IPS-18a (cell line): Measurements from ENCODE around the gene FANCI.
"Not testable (repeated sequence)": the region's sequence is repeated elsewhere in the genome, so short reads cannot be mapped to it uniquely, and the experiment has no call there.

Experiments
- H3K27ac ChIP-seq: one replicate; pipeline ENCODE4 v1.5.1; 2013; ENCODE audit warnings: low read length
- H3K27me3 ChIP-seq: one replicate; pipeline ENCODE4 v1.6.1; 2013; ENCODE audit warnings: mild to moderate bottlenecking, low read length; ENCODE audit not compliant: control insufficient read depth, insufficient read depth
- H3K36me3 ChIP-seq: one replicate; pipeline ENCODE4 v1.6.1; 2013; ENCODE audit warnings: low read depth, low read length; ENCODE audit not compliant: control insufficient read depth
- H3K4me1 ChIP-seq: one replicate; pipeline ENCODE4 v1.6.1; 2013; ENCODE audit warnings: low read depth, low read length; ENCODE audit not compliant: control insufficient read depth
- H3K4me3 ChIP-seq: one replicate; pipeline ENCODE4 v1.5.1; 2013; ENCODE audit warnings: low read length
- H3K9ac ChIP-seq: one replicate; pipeline ENCODE4 v1.6.1; 2013; ENCODE audit warnings: mild to moderate bottlenecking, low read length, moderate library complexity
- H3K9me3 ChIP-seq: one replicate; pipeline ENCODE4 v1.6.1; 2013; ENCODE audit warnings: low read depth, low read length; ENCODE audit not compliant: control insufficient read depth

Gene FANCI

GRCh38 chr15:89277281-89277680, 33.5 kb downstream of the FANCI start:
- not testable (repeated sequence) for H3K4me3 ChIP-seq, H3K4me1 ChIP-seq, H3K9ac ChIP-seq, H3K9me3 ChIP-seq, H3K27ac ChIP-seq, H3K27me3 ChIP-seq
- H3K36me3 ChIP-seq: peaks cover 81% of the 10 kb centered on the region

- H3K4me3 ChIP-seq: no peak overlapping the region
- no peaks in the 10 kb centered on the region for H3K4me1 ChIP-seq
- no peaks in the 10 kb centered on the region for H3K9me3 ChIP-seq
- H3K27me3 ChIP-seq: no peaks in the 10 kb centered on the region
- H3K27ac ChIP-seq: no peak overlapping the region
- H3K9ac ChIP-seq: no peak overlapping the region
- peaks cover 91% of the 10 kb centered on the region for H3K36me3 ChIP-seq
These were observed 34.5 kb downstream of the FANCI start for GRCh38 chr15:89278307-89278706.

DNA sequence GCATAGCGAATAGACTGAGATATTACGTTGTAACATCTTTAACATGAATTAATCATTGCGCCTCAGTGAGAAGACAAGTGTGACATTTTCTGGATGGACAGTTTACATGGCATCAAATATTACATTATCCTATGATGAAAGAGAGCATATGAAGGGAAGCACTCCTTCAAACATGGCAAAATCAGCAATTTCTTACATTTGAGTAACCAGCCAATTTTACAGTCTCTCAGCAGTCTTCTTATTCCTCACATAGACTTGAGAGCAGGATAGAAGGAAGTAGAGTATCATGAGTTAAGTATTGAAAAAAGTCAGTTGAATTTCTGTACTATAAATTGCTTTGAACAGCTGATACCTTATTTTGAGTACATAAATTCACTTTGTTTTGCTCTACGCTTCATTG, 38.9 kb downstream of the FANCI start:
- no peaks in the 10 kb centered on the region for H3K9me3 ChIP-seq
- no peak overlapping the region for H3K9ac ChIP-seq
- no peak overlapping the region for H3K4me3 ChIP-seq
- no peak overlapping the region for H3K27ac ChIP-seq
- H3K36me3 ChIP-seq: peaks cover 88% of the 10 kb centered on the region
- no peaks in the 10 kb centered on the region for H3K4me1 ChIP-seq
- H3K27me3 ChIP-seq: no peaks in the 10 kb centered on the region

GRCh38 chr15:89283201-89283600, 39.4 kb downstream of the FANCI start:
- Histone ChIP-seq H3K27ac (no peak overlapping the region), H3K4me1 (no peaks in the 10 kb centered on the region), H3K4me3 (no peak overlapping the region), H3K9ac (no peak overlapping the region), H3K27me3 (no peaks in the 10 kb centered on the region), H3K9me3 (no peaks in the 10 kb centered on the region), H3K36me3 (peaks cover 89% of the 10 kb centered on the region)

DNA sequence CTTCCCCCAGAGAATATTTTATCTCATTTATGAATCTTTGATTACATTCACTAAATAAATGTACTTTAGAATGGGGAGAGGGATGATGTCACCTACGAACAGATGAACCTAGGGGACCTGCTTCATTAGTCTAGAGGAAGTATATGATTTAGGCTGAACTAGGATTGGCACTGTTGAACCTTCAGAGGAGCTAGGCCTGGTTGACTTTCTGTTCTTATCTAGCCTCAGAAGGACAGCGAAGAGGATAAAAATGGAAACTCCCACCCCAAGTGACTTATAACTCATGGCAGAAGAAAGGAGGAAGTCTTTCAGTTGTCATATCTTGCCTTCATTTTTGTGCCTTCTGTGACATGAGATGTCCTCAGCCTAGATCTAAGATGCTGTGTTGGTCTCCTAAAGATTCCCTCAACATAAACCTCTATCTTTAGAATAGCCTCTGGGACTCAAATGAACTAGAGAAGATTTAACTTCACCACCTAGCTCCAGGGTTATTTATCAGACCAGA, 48.2 kb downstream of the FANCI start:
- Histone ChIP-seq H3K27me3 (no peaks in the 10 kb centered on the region), H3K4me3 (no peak overlapping the region), H3K9me3 (no peaks in the 10 kb centered on the region), H3K4me1 (no peaks in the 10 kb centered on the region), H3K9ac (no peak overlapping the region), H3K36me3 (peaks cover 74% of the 10 kb centered on the region), H3K27ac (no peak overlapping the region)

GRCh38 chr15:89293012-89293411, 49.2 kb downstream of the FANCI start:
- Histone ChIP-seq H3K27ac (no peak overlapping the region), H3K27me3 (no peaks in the 10 kb centered on the region), H3K4me3 (no peak overlapping the region), H3K36me3 (peaks cover 65% of the 10 kb centered on the region), H3K9ac (no peak overlapping the region), H3K9me3 (no peaks in the 10 kb centered on the region), H3K4me1 (no peaks in the 10 kb centered on the region)

DNA sequence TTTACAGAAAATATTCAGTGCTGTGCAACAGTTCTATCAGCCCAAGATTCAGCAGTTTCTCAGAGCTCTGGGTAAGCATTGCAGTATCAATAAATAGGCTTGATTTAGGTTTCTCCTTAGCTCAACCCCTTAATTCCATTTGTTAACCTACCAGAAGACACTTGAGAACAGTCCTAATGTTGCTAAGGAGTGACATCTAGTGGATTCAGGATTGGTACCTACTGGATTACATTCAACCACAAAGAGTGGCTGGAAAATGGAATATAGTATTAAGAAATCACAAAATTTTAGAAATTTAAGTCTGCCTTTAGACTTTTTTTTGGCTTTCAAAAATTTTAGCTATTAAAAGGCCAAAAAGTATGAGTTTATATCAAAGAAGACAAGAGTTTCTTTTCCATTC, 56.1 kb downstream of the FANCI start:
- Histone ChIP-seq H3K27ac (no peak overlapping the region), H3K36me3 (peaks cover 53% of the 10 kb centered on the region), H3K9me3 (no peaks in the 10 kb centered on the region), H3K4me3 (no peak overlapping the region), H3K4me1 (no peaks in the 10 kb centered on the region), H3K9ac (no peak overlapping the region), H3K27me3 (no peaks in the 10 kb centered on the region)

- Histone ChIP-seq H3K36me3 (peaks cover 67% of the 10 kb centered on the region), H3K9me3 (no peaks in the 10 kb centered on the region), H3K4me3 (no peak overlapping the region), H3K27ac (no peak overlapping the region), H3K9ac (no peak overlapping the region), H3K27me3 (no peaks in the 10 kb centered on the region), H3K4me1 (no peaks in the 10 kb centered on the region)
These were observed 57.7 kb downstream of the FANCI start for GRCh38 chr15:89301304-89302089.

GRCh38 chr15:89303986-89304385, 60.2 kb downstream of the FANCI start:
- H3K9me3 ChIP-seq: no peaks in the 10 kb centered on the region
- no peak overlapping the region for H3K27ac ChIP-seq
- no peaks in the 10 kb centered on the region for H3K27me3 ChIP-seq
- H3K9ac ChIP-seq: no peak overlapping the region
- no peak overlapping the region for H3K4me3 ChIP-seq
- H3K36me3 ChIP-seq: peaks cover 89% of the 10 kb centered on the region
- no peaks in the 10 kb centered on the region for H3K4me1 ChIP-seq

DNA sequence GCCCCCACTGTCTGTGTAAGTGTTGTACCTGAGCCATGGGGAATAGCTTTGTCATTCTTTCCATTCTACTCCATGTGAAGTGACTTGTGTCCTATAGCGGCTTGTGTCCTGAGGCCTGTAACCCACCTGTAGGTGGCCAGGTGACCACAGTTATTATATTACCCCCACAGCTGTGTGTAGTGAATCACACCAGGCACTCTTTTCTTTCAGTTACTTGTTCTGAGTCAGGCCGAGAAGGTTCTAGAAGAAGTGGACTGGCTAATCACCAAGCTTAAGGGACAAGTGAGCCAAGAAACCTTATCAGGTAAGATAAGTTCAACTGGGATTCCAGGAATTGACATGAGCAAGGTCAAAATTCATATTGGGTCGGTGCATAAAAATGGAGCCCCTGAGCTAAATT, 61.6 kb downstream of the FANCI start:
- Histone ChIP-seq H3K36me3 (peaks cover 90% of the 10 kb centered on the region), H3K9ac (no peak overlapping the region), H3K27me3 (no peaks in the 10 kb centered on the region)

DNA sequence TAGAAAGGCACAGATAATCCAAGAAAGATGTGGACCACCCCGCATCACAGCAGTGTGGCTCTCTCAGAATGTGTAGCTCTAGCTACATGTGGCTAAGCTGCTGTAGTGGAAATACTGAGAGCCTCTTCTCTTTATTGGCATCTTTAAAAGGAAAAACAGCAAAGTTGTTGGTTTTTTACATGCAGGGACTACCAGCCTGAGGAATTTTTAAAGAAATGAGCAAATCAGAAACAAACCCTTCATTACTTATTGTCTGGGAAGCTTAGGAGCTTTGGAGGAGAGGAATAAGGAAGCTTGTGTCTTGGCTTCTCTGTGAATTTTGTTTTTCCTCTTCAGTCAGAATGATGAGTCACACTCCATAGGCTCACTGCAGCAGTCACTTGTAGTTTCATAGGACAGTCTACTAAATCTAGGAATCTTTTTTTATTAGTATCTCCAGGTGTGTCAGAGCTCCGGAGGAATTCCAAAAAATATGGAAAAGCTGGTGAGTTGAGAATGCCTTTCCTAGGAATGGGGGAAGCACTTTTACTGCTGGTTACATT, 63.3 kb downstream of the FANCI start:
- Histone ChIP-seq H3K9me3 (no peaks in the 10 kb centered on the region), H3K9ac (no peak overlapping the region), H3K4me3 (no peak overlapping the region), H3K27ac (no peak overlapping the region), H3K27me3 (no peaks in the 10 kb centered on the region), H3K36me3 (peaks cover 84% of the 10 kb centered on the region), H3K4me1 (no peaks in the 10 kb centered on the region)

More for the DNA sequence above, 61.6 kb downstream of the FANCI start:
- no peaks in the 10 kb centered on the region for H3K4me1 ChIP-seq
- H3K4me3 ChIP-seq: no peak overlapping the region
- H3K27ac ChIP-seq: no peak overlapping the region
- no peaks in the 10 kb centered on the region for H3K9me3 ChIP-seq

DNA sequence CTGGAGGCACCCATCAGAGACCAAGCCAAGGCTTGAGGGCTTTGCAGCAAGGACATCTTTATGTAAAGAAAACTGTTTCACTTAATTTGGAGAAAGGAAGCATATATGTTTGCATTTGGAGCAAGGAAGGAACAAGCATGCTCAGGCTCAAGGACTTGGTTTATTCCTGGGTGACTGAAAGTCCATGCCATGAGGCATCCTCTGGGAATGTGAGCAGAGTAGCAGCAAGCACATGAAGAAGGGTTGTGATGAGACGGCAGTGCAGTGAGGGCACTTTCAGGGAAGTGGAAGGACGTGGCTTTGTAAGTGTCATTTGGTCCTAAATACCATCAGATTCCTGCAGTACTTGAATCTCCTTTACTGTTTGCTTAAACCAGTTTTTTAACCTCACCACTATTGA, 64.0 kb downstream of the FANCI start:
- no peaks in the 10 kb centered on the region for H3K4me1 ChIP-seq
- no peaks in the 10 kb centered on the region for H3K27me3 ChIP-seq
- no peaks in the 10 kb centered on the region for H3K9me3 ChIP-seq
- H3K4me3 ChIP-seq: no peak overlapping the region
- H3K36me3 ChIP-seq: peaks cover 87% of the 10 kb centered on the region
- no peak overlapping the region for H3K9ac ChIP-seq
- H3K27ac ChIP-seq: no peak overlapping the region
